Dendritic cell treated with granulocyte-macrophage colony-stimulating factor and Interleukin-4, amounts not matched to agents 40 ng/mL and 50 ng/mL, for 4 days (primary cell): ENCODE results near the gene LRRC71.

Experiments used
- H3K27ac Mint-ChIP-seq: one replicate; pipeline ENCODE4 v1.8.0; 2022; ENCODE audit warnings: mild to moderate bottlenecking, mixed read lengths
- H3K27me3 Mint-ChIP-seq: one replicate; pipeline ENCODE4 v1.8.0; 2022; ENCODE audit warnings: mild to moderate bottlenecking, mixed read lengths
- H3K36me3 Mint-ChIP-seq: one replicate; pipeline ENCODE4 v1.8.0; 2022; ENCODE audit warnings: low read depth, mixed read lengths
- H3K4me1 Mint-ChIP-seq: one replicate; pipeline ENCODE4 v1.8.0; 2022; ENCODE audit warnings: low read depth, mixed read lengths
- H3K4me3 Mint-ChIP-seq: one replicate; pipeline ENCODE4 v1.8.0; 2022; ENCODE audit warnings: mild to moderate bottlenecking, moderate library complexity, mixed read lengths
- H3K9me3 Mint-ChIP-seq: one replicate; pipeline ENCODE4 v1.8.0; 2022; ENCODE audit warnings: mixed read lengths
- intact Hi-C: fragments of 100-400 bp; cut with micrococcal nuclease; formaldehyde crosslinking; loops from one replicate; pipeline ENCODE4 v1.15.0; 2022

Gene LRRC71

DNA sequence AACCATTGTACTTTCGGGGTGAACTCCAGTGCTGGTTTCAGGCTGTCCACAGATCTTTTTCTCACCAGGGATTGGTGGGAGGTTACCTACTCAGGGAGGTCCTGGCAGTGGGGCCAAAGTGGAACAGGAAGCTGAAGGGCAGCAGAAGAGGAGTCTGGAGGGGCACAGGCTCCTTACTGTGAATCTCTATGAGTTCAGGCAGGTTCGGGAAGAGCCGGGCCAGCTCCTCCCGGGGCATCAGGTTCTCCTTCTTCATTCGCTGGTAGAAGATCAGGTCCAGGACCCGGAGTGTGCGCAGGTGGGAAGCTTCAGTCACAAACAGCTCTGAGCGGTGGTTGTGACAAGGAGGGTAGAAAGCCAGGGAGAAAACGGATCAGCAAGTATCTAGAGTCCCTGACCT, 26.7 kb downstream of the LRRC71 start:
- peaks cover 11% of the 10 kb centered on the region for H3K4me1 Mint-ChIP-seq
- H3K36me3 Mint-ChIP-seq: peaks cover 100% of the 10 kb centered on the region
- H3K27me3 Mint-ChIP-seq: no peaks in the 10 kb centered on the region
- H3K27ac Mint-ChIP-seq: no peak overlapping the region
- no peaks in the 10 kb centered on the region for H3K9me3 Mint-ChIP-seq
- intact Hi-C loops: no loop called here
- no peak overlapping the region for H3K4me3 Mint-ChIP-seq

DNA sequence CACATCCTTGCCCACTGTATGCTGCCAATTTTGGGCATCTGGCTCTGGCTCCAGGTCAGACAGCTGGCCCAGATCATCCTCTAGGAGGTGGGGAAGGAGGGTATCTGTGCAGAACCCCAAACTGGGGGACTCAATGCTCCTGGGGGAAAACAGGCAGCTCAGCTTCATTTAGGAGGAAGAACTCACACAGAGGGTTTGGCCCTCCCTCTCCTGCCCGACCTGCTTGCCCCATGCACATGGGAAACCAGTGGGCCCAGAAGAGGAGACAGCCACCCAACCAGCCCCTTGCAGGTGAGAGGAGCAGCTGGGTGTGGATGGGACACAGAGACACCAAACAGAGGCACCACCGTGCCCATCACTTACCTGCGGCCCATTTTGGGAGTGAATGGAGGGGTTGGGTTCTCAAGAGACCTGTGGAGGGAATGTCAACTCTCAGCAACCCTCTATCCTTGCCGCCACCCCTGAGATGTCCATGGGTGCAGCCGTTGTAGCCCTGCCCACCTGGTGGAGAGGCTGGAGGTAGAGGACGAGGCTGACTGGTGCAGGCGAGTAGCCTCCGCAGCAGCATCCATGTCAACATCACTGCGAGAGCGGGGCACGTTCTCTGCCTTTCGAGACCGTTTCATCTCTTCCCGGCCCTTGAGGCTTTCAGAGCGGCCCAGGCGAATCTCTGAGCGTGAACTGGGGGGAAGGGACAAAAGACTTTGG, 27.5 kb downstream of the LRRC71 start:
- no peak overlapping the region for H3K4me3 Mint-ChIP-seq
- no peaks in the 10 kb centered on the region for H3K9me3 Mint-ChIP-seq
- no peak overlapping the region for H3K27ac Mint-ChIP-seq
- no peaks in the 10 kb centered on the region for H3K27me3 Mint-ChIP-seq
- H3K36me3 Mint-ChIP-seq: peaks cover 100% of the 10 kb centered on the region
- intact Hi-C loops: no loop called here
- H3K4me1 Mint-ChIP-seq: peaks cover 11% of the 10 kb centered on the region

DNA sequence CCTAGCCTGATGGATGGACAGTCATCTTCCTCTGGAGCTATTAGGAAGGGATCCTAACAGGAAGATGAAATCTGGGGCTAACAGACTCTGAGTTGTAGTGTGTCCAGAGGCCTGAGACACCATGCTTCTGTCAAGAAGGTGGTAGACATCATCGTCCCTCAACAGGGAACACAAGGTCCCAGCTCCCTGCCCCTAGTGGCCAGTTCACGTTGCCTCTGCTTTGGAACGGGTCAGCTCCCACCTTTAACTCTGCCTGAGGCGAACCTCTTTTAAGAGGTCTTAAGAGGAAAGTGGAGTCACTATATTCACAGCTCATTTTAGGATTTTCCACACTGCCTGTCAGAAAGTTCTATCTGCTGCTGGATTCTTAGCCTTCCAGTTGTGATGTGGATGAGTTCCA, 28.3 kb downstream of the LRRC71 start:
- H3K9me3 Mint-ChIP-seq: no peaks in the 10 kb centered on the region
- H3K27me3 Mint-ChIP-seq: no peaks in the 10 kb centered on the region
- no peak overlapping the region for H3K27ac Mint-ChIP-seq
- intact Hi-C loops: no loop called here
- H3K36me3 Mint-ChIP-seq: peaks cover 97% of the 10 kb centered on the region
- H3K4me1 Mint-ChIP-seq: peaks cover 11% of the 10 kb centered on the region
- no peak overlapping the region for H3K4me3 Mint-ChIP-seq

DNA sequence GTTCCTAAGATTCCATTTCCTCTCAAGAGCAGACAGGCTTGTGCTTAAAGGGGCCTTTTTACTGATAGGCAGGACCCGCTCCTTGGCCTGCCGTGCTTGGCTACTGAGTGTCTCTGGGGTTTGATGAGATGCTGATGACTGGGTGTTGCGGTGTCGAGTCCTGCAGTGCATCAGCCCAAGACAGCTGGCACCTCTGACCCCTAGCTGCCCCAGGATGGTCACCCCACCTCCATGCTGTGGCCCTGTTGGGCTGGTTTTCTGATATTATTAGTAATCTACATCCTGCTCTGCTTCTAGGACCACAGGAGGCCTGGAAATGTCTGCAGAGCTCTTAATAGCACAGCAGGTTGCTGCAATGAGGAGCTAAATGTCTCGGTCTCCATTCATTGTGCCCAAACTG, 28.7 kb downstream of the LRRC71 start:
- peaks cover 93% of the 10 kb centered on the region for H3K36me3 Mint-ChIP-seq
- no peak overlapping the region for H3K4me3 Mint-ChIP-seq
- intact Hi-C loops: no loop called here
- H3K27ac Mint-ChIP-seq: no peak overlapping the region
- no peaks in the 10 kb centered on the region for H3K9me3 Mint-ChIP-seq
- no peaks in the 10 kb centered on the region for H3K27me3 Mint-ChIP-seq
- peaks cover 11% of the 10 kb centered on the region for H3K4me1 Mint-ChIP-seq

DNA sequence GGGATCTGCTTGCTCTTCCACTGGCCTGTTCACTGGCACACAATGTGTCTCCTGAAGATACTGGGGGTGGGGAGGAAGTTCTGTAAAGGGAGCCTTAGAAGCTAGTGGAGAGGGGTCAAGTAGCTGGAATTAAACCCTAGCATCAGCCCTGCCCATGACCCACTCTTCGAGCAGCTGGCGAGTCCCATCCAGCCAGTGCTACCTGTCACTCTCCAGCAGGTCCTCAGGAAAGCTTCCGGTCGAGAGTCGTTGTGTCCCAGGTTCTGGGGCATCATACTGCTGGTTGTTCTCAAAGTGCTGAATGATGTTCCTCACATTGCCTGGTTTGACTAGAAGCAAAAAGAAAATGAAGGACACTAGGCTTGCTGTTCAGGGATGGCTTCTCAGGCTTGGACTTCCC, 30.9 kb downstream of the LRRC71 start:
- Mint-ChIP-seq H3K4me3 (no peak overlapping the region), H3K4me1 (peaks cover 11% of the 10 kb centered on the region), H3K27ac (no peak overlapping the region), H3K9me3 (no peaks in the 10 kb centered on the region), H3K36me3 (peaks cover 93% of the 10 kb centered on the region), H3K27me3 (no peaks in the 10 kb centered on the region)
- intact Hi-C loops: no loop called here

DNA sequence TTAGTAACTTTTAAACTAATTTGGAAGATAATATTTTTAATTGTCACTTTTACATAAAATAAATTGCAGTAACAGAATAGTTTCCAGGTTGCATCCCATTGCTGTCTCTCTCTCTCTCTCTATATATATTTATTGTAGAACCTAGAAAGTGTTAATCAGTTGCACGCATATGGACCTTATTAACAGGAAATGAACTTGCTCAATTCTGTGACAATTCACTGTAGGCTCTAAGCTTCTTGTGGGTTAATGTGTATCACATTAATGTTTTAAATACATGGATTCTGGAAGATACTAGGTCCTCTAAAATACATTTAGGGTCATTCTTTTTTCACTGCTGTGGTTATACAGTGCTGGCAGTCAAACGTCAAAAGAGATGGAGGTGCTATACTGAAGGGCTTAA, 33.1 kb downstream of the LRRC71 start:
- H3K27ac Mint-ChIP-seq: no peak overlapping the region
- no peaks in the 10 kb centered on the region for H3K27me3 Mint-ChIP-seq
- intact Hi-C loops: no loop called here
- peaks cover 93% of the 10 kb centered on the region for H3K36me3 Mint-ChIP-seq
- no peak overlapping the region for H3K4me3 Mint-ChIP-seq
- no peaks in the 10 kb centered on the region for H3K9me3 Mint-ChIP-seq
- H3K4me1 Mint-ChIP-seq: peaks cover 11% of the 10 kb centered on the region

DNA sequence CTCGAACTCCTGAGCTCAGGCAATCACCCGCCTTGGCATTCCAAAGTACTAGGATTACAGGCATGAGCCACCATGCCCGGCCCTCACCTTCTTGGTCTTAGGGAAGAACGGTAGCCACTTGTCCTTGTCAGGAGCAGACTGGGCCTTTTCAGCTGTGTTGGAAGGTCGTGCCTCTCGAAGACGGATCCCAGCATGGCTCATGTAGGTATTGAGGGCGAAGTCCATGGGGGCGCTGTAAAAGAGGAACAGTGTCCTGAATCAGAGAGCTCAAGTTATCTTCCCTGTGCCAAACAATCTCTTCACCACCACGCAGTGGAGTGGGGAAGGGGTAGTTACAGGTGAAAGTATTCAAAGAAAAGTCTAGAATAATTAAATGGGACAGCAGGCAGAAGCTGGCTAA, 35.9 kb downstream of the LRRC71 start:
- H3K9me3 Mint-ChIP-seq: no peaks in the 10 kb centered on the region
- peaks cover 19% of the 10 kb centered on the region for H3K4me1 Mint-ChIP-seq
- H3K4me3 Mint-ChIP-seq: no peak overlapping the region
- H3K36me3 Mint-ChIP-seq: peaks cover 93% of the 10 kb centered on the region
- intact Hi-C loops: no loop called here
- no peaks in the 10 kb centered on the region for H3K27me3 Mint-ChIP-seq
- H3K27ac Mint-ChIP-seq: no peak overlapping the region

DNA sequence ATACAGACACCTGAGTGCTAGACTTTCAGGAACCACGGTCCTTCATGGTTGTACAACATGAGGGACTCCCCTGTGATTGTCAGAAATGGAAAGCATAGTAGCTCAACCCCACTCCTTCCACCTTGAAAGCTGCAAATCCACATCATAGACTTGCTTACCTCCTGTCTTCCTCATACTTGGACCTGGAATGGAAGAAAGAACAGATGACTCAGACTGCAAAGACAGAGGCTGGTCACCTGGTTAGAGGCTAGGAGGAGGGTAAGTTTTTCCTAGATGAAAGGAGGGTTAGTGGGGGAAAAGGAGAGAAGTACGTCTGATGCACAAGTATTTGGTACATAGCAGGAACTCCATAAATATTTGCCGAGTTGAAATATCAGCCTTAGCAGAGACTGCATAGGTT, 37.2 kb downstream of the LRRC71 start:
- intact Hi-C loops: no loop called here
- H3K27me3 Mint-ChIP-seq: no peaks in the 10 kb centered on the region
- H3K9me3 Mint-ChIP-seq: no peaks in the 10 kb centered on the region
- peaks cover 28% of the 10 kb centered on the region for H3K4me1 Mint-ChIP-seq
- H3K4me3 Mint-ChIP-seq: no peak overlapping the region
- peaks cover 93% of the 10 kb centered on the region for H3K36me3 Mint-ChIP-seq
- H3K27ac Mint-ChIP-seq: no peak overlapping the region

DNA sequence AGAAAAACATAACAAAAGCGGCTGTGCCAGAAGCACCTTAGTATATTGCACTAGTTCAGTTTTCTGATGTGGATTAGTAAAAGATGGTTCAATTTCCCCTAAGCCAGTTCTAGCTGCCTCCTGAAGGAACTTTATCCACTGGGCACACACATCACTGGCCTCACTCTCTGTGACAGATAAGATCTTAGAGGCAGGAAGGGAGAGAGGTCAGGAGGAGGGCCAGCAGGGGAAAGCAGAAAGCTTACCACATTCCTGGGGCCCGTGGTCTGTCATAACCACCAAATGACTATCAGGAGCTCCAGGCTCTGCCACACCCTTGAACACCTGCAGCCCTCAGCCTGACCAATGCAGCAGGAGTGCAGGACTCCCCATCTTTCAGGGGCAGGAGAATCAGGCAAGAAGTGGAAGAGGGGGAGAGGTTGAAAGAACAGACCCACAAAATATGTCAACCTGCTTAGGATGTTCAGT, 37.8 kb downstream of the LRRC71 start:
- intact Hi-C loops: no loop called here
- H3K27ac Mint-ChIP-seq: no peak overlapping the region
- no peak overlapping the region for H3K4me3 Mint-ChIP-seq
- no peaks in the 10 kb centered on the region for H3K9me3 Mint-ChIP-seq
- H3K4me1 Mint-ChIP-seq: peaks cover 34% of the 10 kb centered on the region
- H3K36me3 Mint-ChIP-seq: peaks cover 93% of the 10 kb centered on the region
- no peaks in the 10 kb centered on the region for H3K27me3 Mint-ChIP-seq

DNA sequence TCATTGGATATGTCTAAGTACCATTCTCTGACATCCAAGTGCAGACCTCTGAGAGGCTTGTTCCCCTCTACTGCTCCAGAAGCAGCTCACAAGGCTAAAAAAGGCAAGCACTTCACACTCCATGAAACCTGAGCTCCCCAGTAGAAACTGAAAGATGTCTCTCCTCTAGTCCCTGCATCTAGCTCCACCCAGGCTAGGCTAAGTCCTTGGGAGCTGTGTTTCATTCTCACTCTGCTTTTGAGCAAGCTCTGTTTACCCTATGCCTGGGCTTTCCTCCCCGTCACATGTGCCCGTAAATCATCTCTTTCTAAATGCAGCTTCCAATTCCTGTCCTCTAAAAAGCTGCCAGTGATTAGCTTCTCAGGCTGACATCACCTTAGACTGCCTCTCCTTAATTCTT, 39.0 kb downstream of the LRRC71 start:
- intact Hi-C loops: no loop called here
- H3K4me1 Mint-ChIP-seq: peaks cover 45% of the 10 kb centered on the region
- H3K9me3 Mint-ChIP-seq: no peaks in the 10 kb centered on the region
- H3K27ac Mint-ChIP-seq: no peak overlapping the region
- peaks cover 100% of the 10 kb centered on the region for H3K36me3 Mint-ChIP-seq
- H3K27me3 Mint-ChIP-seq: no peaks in the 10 kb centered on the region
- H3K4me3 Mint-ChIP-seq: no peak overlapping the region

DNA sequence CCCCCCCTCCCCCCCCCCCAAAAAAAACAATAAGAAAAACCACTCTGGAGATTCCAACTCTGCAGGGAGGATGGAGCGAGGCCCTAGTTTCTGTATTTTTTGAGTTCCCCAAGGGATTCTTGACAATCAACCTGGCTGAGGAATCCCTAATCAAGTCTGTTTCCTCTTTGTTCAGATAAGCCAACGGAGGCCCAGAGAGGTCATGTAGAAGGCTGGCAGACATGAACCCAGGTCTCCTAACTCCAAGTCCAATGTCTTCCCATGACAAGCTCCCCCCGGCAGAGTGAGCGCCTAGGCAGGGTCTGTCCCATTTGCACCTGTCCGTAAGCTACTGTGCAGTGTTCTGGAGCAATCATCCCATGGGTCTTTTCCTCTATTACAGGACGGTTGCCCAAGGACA, 39.5 kb downstream of the LRRC71 start:
- Mint-ChIP-seq H3K27me3 (no peaks in the 10 kb centered on the region), H3K9me3 (no peaks in the 10 kb centered on the region), H3K4me1 (peaks cover 48% of the 10 kb centered on the region), H3K36me3 (peaks cover 98% of the 10 kb centered on the region), H3K4me3 (no peak overlapping the region), H3K27ac (no peak overlapping the region)
- intact Hi-C loops: loop anchor here (10.0 kb wide), 1 partner anchor 115 kb away; no protein-coding TSS in a partner anchor

DNA sequence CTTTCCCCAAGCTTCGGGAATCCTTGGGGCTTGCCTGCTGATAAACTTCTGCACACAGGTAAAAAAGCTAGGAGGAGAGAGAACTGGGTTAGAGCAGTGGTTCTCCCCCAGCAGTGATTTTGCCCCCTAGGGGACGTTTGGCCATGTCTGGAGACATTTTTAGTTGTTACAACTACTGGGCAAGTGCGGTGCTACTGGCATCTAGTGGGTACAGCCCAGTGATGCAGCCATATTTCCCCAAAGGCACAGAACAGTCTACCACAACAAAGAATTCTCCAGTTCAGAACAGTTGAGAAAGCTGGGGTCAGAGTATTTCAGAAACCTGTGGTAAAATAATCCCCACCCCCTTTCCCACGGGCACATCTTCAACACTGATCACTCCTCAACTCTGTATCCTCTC, 41.3 kb downstream of the LRRC71 start:
- Mint-ChIP-seq H3K9me3 (no peaks in the 10 kb centered on the region), H3K36me3 (peaks cover 95% of the 10 kb centered on the region), H3K4me1 (peaks cover 48% of the 10 kb centered on the region), H3K27ac (peak overlapping the region; percentile 88), H3K4me3 (peak overlapping the region; percentile 0), H3K27me3 (no peaks in the 10 kb centered on the region)
- intact Hi-C loops: loop anchor here (10.0 kb wide), 1 partner anchor 113 kb away; no protein-coding TSS in a partner anchor

DNA sequence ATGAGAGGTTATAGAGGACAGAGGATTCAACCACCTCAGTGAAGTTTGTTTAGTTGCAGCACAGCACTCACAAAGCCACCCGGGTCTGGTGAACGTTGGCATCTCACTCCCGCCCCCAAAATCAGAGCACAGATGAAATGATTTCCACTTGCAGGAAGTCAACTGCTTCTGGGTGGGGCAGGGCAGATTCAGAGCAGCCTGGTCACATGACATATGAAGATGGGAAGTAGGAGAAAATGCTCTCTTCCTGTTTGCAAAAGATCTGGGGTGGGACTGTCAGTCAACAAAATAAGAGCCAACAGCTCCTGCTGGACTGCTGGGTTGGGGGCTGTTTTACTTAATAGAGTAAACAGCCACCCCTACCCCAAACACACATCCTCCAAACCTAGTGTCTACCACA, 43.2 kb downstream of the LRRC71 start:
- no peaks in the 10 kb centered on the region for H3K9me3 Mint-ChIP-seq
- no peaks in the 10 kb centered on the region for H3K27me3 Mint-ChIP-seq
- intact Hi-C loops: loop anchor here (10.0 kb wide), 1 partner anchor 111 kb away; no protein-coding TSS in a partner anchor
- H3K36me3 Mint-ChIP-seq: peaks cover 92% of the 10 kb centered on the region
- peak overlapping the region; percentile 88 for H3K27ac Mint-ChIP-seq
- H3K4me3 Mint-ChIP-seq: peak overlapping the region; percentile 77
- H3K4me1 Mint-ChIP-seq: peaks cover 48% of the 10 kb centered on the region

DNA sequence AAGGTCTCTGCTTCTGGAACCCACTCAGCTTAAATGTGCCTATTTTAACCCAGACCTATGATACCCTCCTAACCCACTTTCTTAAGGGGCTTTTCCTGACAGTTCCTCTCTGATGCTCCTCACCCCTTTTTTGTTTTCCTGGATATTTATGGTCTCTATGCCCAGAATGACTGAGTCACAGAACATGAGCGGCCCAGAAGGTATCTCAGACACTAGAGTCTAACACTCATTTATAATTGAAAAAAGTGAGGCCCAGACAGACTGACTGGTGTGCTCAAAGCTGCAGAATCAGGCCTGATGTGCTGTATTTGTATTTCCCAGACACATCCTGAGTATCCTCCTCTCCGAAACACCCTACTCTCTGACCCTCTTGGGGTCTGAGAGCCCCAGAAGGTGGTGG, 44.0 kb downstream of the LRRC71 start:
- Mint-ChIP-seq H3K36me3 (peaks cover 92% of the 10 kb centered on the region), H3K4me3 (peak overlapping the region; percentile 0), H3K9me3 (no peaks in the 10 kb centered on the region), H3K27ac (peak overlapping the region; percentile 88), H3K4me1 (peaks cover 48% of the 10 kb centered on the region), H3K27me3 (no peaks in the 10 kb centered on the region)
- intact Hi-C loops: loop anchor here (10.0 kb wide), 1 partner anchor 110 kb away; no protein-coding TSS in a partner anchor

DNA sequence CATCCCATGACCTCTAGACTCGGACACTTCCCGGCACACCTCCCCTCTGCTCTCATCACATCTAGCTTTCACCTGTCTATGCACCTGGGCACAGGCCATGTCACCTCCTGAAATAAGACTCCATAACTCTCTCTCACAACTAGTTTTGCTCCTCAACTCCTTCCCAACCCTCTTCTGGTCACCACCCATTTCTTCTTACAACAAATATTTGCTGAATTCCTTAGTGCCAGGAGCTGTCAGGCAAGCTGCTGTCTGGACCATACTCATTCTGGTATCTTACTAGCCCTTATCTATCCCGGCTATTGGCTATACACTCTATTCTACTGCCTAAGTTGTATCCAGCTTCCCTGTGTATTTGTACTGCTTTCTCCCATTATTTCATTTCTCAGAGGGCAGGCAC, 49.1 kb downstream of the LRRC71 start:
- H3K4me1 Mint-ChIP-seq: peaks cover 2% of the 10 kb centered on the region
- no peaks in the 10 kb centered on the region for H3K9me3 Mint-ChIP-seq
- no peak overlapping the region for H3K4me3 Mint-ChIP-seq
- intact Hi-C loops: loop anchor here (10.0 kb wide), 1 partner anchor 105 kb away; no protein-coding TSS in a partner anchor
- peaks cover 87% of the 10 kb centered on the region for H3K36me3 Mint-ChIP-seq
- no peaks in the 10 kb centered on the region for H3K27me3 Mint-ChIP-seq
- H3K27ac Mint-ChIP-seq: no peak overlapping the region
